ENCODE results near the gene ZBED3.

The ZBED3 gene

GRCh38 chr5:77104813-77105212 is 17.7 kb upstream of the ZBED3 start:
- Histone ChIP-seq H3K9me3 (ENCODE audit: severe bottlenecking) (no peaks in the 10 kb centered on the region), H3K27me3 (ENCODE audit: insufficient read depth, poor library complexity, severe bottlenecking) (no peaks in the 10 kb centered on the region), H3K4me3 (ENCODE audit: severe bottlenecking) (no peak overlapping the region), H3K4me1 (ENCODE audit: insufficient read depth, poor library complexity, severe bottlenecking) (no peaks in the 10 kb centered on the region), H3K27ac (ENCODE audit: poor library complexity, severe bottlenecking) (no peak overlapping the region), H3K36me3 (ENCODE audit: low read depth) (no peaks in the 10 kb centered on the region)
- TF ChIP-seq CTCF (IDR thresholded peaks at IDR 0.05; ENCODE audit: poor library complexity, severe bottlenecking): no peak
- ATAC-seq (ENCODE audit: low read depth) (no peak), DNase-seq (ENCODE audit: low spot score) (no peak)

- no peaks in the 10 kb centered on the region for H3K36me3 ChIP-seq (ENCODE audit: low read depth)
- H3K4me1 ChIP-seq (ENCODE audit: insufficient read depth, poor library complexity, severe bottlenecking): no peaks in the 10 kb centered on the region
- H3K27me3 ChIP-seq (ENCODE audit: insufficient read depth, poor library complexity, severe bottlenecking): no peaks in the 10 kb centered on the region
- ATAC-seq (ENCODE audit: low read depth): no peak
- no peak for DNase-seq (ENCODE audit: low spot score)
- no peak overlapping the region for H3K4me3 ChIP-seq (ENCODE audit: severe bottlenecking)
- no peak overlapping the region for H3K27ac ChIP-seq (ENCODE audit: poor library complexity, severe bottlenecking)
- H3K9me3 ChIP-seq (ENCODE audit: severe bottlenecking): no peaks in the 10 kb centered on the region
- TF ChIP-seq CTCF (IDR thresholded peaks at IDR 0.05; ENCODE audit: poor library complexity, severe bottlenecking): no peak
These were observed 16.4 kb upstream of the ZBED3 start for GRCh38 chr5:77103457-77103856.

GRCh38 chr5:77102549-77102948 is 15.5 kb upstream of the ZBED3 start:
- no peaks in the 10 kb centered on the region for H3K36me3 ChIP-seq (ENCODE audit: low read depth)
- no peak overlapping the region for H3K27ac ChIP-seq (ENCODE audit: poor library complexity, severe bottlenecking)
- H3K27me3 ChIP-seq (ENCODE audit: insufficient read depth, poor library complexity, severe bottlenecking): no peaks in the 10 kb centered on the region
- no peak overlapping the region for H3K4me3 ChIP-seq (ENCODE audit: severe bottlenecking)
- no peaks in the 10 kb centered on the region for H3K4me1 ChIP-seq (ENCODE audit: insufficient read depth, poor library complexity, severe bottlenecking)
- no peaks in the 10 kb centered on the region for H3K9me3 ChIP-seq (ENCODE audit: severe bottlenecking)
- DNase-seq (ENCODE audit: low spot score) (no peak), ATAC-seq (ENCODE audit: low read depth) (no peak)
- TF ChIP-seq CTCF (IDR thresholded peaks at IDR 0.05; ENCODE audit: poor library complexity, severe bottlenecking): no peak

- Histone ChIP-seq H3K27ac (ENCODE audit: poor library complexity, severe bottlenecking) (no peak overlapping the region), H3K36me3 (ENCODE audit: low read depth) (no peaks in the 10 kb centered on the region), H3K4me3 (ENCODE audit: severe bottlenecking) (no peak overlapping the region), H3K4me1 (ENCODE audit: insufficient read depth, poor library complexity, severe bottlenecking) (no peaks in the 10 kb centered on the region), H3K27me3 (ENCODE audit: insufficient read depth, poor library complexity, severe bottlenecking) (no peaks in the 10 kb centered on the region), H3K9me3 (ENCODE audit: severe bottlenecking) (no peaks in the 10 kb centered on the region)
- no peak for DNase-seq (ENCODE audit: low spot score)
- ATAC-seq (ENCODE audit: low read depth): peak; percentile 91
- TF ChIP-seq CTCF (IDR thresholded peaks at IDR 0.05; ENCODE audit: poor library complexity, severe bottlenecking): no peak
These were observed 14.2 kb upstream of the ZBED3 start for GRCh38 chr5:77101298-77101697.

GRCh38 chr5:77095189-77095588 is 8.1 kb upstream of the ZBED3 start:
- H3K27me3 ChIP-seq (ENCODE audit: insufficient read depth, poor library complexity, severe bottlenecking): no peaks in the 10 kb centered on the region
- no peaks in the 10 kb centered on the region for H3K36me3 ChIP-seq (ENCODE audit: low read depth)
- no peak for TF ChIP-seq CTCF (IDR thresholded peaks at IDR 0.05; ENCODE audit: poor library complexity, severe bottlenecking)
- no peaks in the 10 kb centered on the region for H3K4me1 ChIP-seq (ENCODE audit: insufficient read depth, poor library complexity, severe bottlenecking)
- ATAC-seq (ENCODE audit: low read depth) (no peak), DNase-seq (ENCODE audit: low spot score) (no peak)
- no peak overlapping the region for H3K27ac ChIP-seq (ENCODE audit: poor library complexity, severe bottlenecking)
- H3K9me3 ChIP-seq (ENCODE audit: severe bottlenecking): no peaks in the 10 kb centered on the region
- H3K4me3 ChIP-seq (ENCODE audit: severe bottlenecking): no peak overlapping the region
